GM23338 (cell line): ENCODE results near the gene SERGEF. TPM values are rescaled to one million over a fixed set of nuclear protein-coding genes. Genes with fewer than 3 reads are reported as not detected.

ENCODE experiments used
- ATAC-seq: fragments of 200-7000 bp; cut with Tn5 transposase; 3 replicates; pipeline ENCODE4 v1.9.1; 2020
- DNase-seq: peaks from one replicate; pipeline ENCODE4 v3.0.0-alpha.2; 2015; ENCODE audit warnings: low spot score
- H2AFZ ChIP-seq: fragments of 200-600 bp; sonication (generic); 2 replicates; pipeline ENCODE4 v1.8.0; 2016; ENCODE audit warnings: antibody characterized with exemption, mild to moderate bottlenecking, moderate library complexity
- H3F3A ChIP-seq: fragments of 200-600 bp; sonication (generic); replicated peaks from 2 replicates; pipeline ENCODE4 v1.8.0; 2017; ENCODE audit warnings: antibody characterized with exemption, mixed run types, low read depth
- H3K27ac ChIP-seq: fragments of 200-600 bp; sonication (generic); 2 replicates; pipeline ENCODE4 v1.6.1; 2016; ENCODE audit warnings: low read depth
- H3K27me3 ChIP-seq: fragments of 200-600 bp; sonication (generic); 2 replicates; pipeline ENCODE4 v1.8.0; 2016; ENCODE audit warnings: mild to moderate bottlenecking, mixed run types, moderate library complexity; ENCODE audit not compliant: insufficient read depth
- H3K36me3 ChIP-seq: fragments of 200-600 bp; sonication (generic); 2 replicates; pipeline ENCODE4 v1.8.0; 2016; ENCODE audit warnings: mild to moderate bottlenecking; ENCODE audit not compliant: insufficient read depth
- H3K4me1 ChIP-seq: fragments of 200-600 bp; sonication (generic); 2 replicates; pipeline ENCODE4 v1.8.0; 2016; ENCODE audit warnings: mild to moderate bottlenecking, moderate library complexity; ENCODE audit not compliant: insufficient read depth
- H3K4me2 ChIP-seq: fragments of 200-600 bp; sonication (generic); 2 replicates; pipeline ENCODE4 v1.7.1; 2017; ENCODE audit warnings: mixed run types
- H3K4me3 ChIP-seq: fragments of 200-600 bp; sonication (generic); 2 replicates; pipeline ENCODE4 v1.6.1; 2016; ENCODE audit warnings: mixed run types
- H3K79me2 ChIP-seq: fragments of 200-600 bp; sonication (generic); replicated peaks from 2 replicates; pipeline ENCODE4 v1.8.0; 2017; ENCODE audit warnings: mild to moderate bottlenecking; ENCODE audit not compliant: insufficient read depth
- H3K9me2 ChIP-seq: fragments of 200-600 bp; sonication (generic); 2 replicates; pipeline ENCODE4 v1.8.0; 2017; ENCODE audit not compliant: insufficient read depth
- H4K20me1 ChIP-seq: fragments of 200-600 bp; sonication (generic); replicated peaks from 2 replicates; pipeline ENCODE4 v1.8.0; 2017; ENCODE audit warnings: mild to moderate bottlenecking; ENCODE audit not compliant: insufficient read depth
- H3K27ac Mint-ChIP-seq: 2 replicates; pipeline ENCODE4 v1.8.0; 2020; ENCODE audit warnings: inconsistent platforms, mild to moderate bottlenecking, moderate library complexity, mixed read lengths
- H3K27me3 Mint-ChIP-seq: 3 replicates; pipeline ENCODE4 v1.8.0; 2022; ENCODE audit warnings: low read depth, mild to moderate bottlenecking, moderate library complexity, mixed read lengths, inconsistent platforms; ENCODE audit not compliant: insufficient read depth, poor library complexity
- H3K36me3 Mint-ChIP-seq: 3 replicates; pipeline ENCODE4 v1.8.0; 2021; ENCODE audit warnings: low read depth, mild to moderate bottlenecking, inconsistent platforms, moderate library complexity, mixed read lengths
- H3K4me1 Mint-ChIP-seq: 3 replicates; pipeline ENCODE4 v1.8.0; 2020; ENCODE audit warnings: mild to moderate bottlenecking, inconsistent platforms, mixed read lengths
- H3K4me3 Mint-ChIP-seq: 3 replicates; pipeline ENCODE4 v1.8.0; 2021; ENCODE audit warnings: moderate library complexity, mild to moderate bottlenecking, inconsistent platforms, mixed read lengths
- H3K9me3 Mint-ChIP-seq: 3 replicates; pipeline ENCODE4 v1.8.0; 2020; ENCODE audit warnings: moderate library complexity, mild to moderate bottlenecking, inconsistent platforms, mixed read lengths
- CTCF ChIP-seq, 2 experiments: fragments of 200-600 bp in 1 of 2; sonication (generic) in 1 of 2; conservative IDR thresholded peaks; 2 replicates each; pipeline versions ENCODE4 v1.5.1 to v1.6.1; 2016 to 2017; ENCODE audit warnings: antibody characterized with exemption in 2 of 2, low read depth in 2 of 2, mild to moderate bottlenecking in 2 of 2, moderate library complexity in 1 of 2
- ETS1 ChIP-seq: IDR thresholded peaks from 2 replicates; pipeline ENCODE4 v1.6.1; 2016; ENCODE audit warnings: antibody characterized with exemption
- EZH2 ChIP-seq: fragments of 200-600 bp; sonication (generic); IDR thresholded peaks from one replicate; pipeline ENCODE4 v1.8.0; 2017; ENCODE audit warnings: antibody characterized with exemption, mild to moderate bottlenecking, low read depth; ENCODE audit not compliant: unreplicated experiment
- EZH2phosphoT487 ChIP-seq: fragments of 200-600 bp; sonication (generic); IDR thresholded peaks from one replicate; pipeline ENCODE4 v1.8.1; 2018; ENCODE audit warnings: antibody characterized with exemption; ENCODE audit not compliant: unreplicated experiment
- JUNB ChIP-seq: IDR thresholded peaks from one replicate; pipeline ENCODE4 v1.6.1; 2016; ENCODE audit warnings: antibody characterized with exemption; ENCODE audit not compliant: unreplicated experiment
- POLR2AphosphoS5 ChIP-seq: IDR thresholded peaks from 2 replicates; pipeline ENCODE4 v1.6.1; 2016; ENCODE audit warnings: antibody characterized with exemption, low read depth
- REST ChIP-seq: IDR thresholded peaks from one replicate; pipeline ENCODE4 v1.6.1; 2018; ENCODE audit warnings: antibody characterized with exemption; ENCODE audit not compliant: unreplicated experiment
- ZNF331 ChIP-seq: fragments of 250-450 bp; sonication (Bioruptor Pico); IDR thresholded peaks from 2 replicates; pipeline ENCODE4 v1.5.0; 2020; ENCODE audit warnings: low read depth, mild to moderate bottlenecking, moderate library complexity
- long read RNA-seq: library from polyadenylated mRNA; unstranded; transcript quantifications from one replicate; pipeline ENCODE4 v2.0.0, GENCODE V29; 2020; ENCODE audit not compliant: unreplicated experiment
- polyA plus RNA-seq: library from polyadenylated mRNA; unstranded; fragments of >200 nt; fragmentation: Nextera tagmentation; extraction: Ambion mirVana; gene quantifications from 2 replicates; pipeline ENCODE4 v1.2.1, GENCODE V29; 2016
- total RNA-seq: library from RNA; depleted of rRNA; stranded (reverse); fragments of >200 nt; shearing (Covaris generic); gene quantifications from 2 replicates; pipeline ENCODE4 v1.2.3, GENCODE V29; 2014; rRNA removed

SERGEF gene
- total RNA-seq (24.2 and 28.9 TPM in 2 replicates), polyA plus RNA-seq (27.9 and 33.6 TPM in 2 replicates)
- long read RNA-seq, transcript SERGEF-201 (11 exons, 1,566 nt): major isoform, 8 of 21 reads
- long read RNA-seq, partial matches to known transcripts: 0 of 21 reads
- long read RNA-seq, other reads (novel, unspliced or antisense): 9 of 21 reads

- Histone ChIP-seq H3K4me2 (peak within 1 kb of the TSS; percentile 93), H3K79me2 (peaks cover 27% of the 10 kb centered on the region), H4K20me1 (no peaks in the 10 kb centered on the region; the same call in none of the 2 replicates), H3K4me3 (peak within 1 kb of the TSS; percentile 99), H3K9me2 (no peaks in the 10 kb centered on the region), H3K36me3 (no peaks in the 10 kb centered on the region), H3K27me3 (peaks cover 19% of the 10 kb centered on the region), H3K4me1 (peaks cover 16% of the 10 kb centered on the region), H2AFZ (peak within 1 kb of the TSS; percentile 99), H3F3A (no peaks in the 10 kb centered on the region; the same call in 1 of the 2 replicates), H3K27ac (peak within 1 kb of the TSS; percentile 81; the same call in 1 of the 2 replicates)
- Mint-ChIP-seq H3K4me3 (peak within 1 kb of the TSS; percentile 84), H3K9me3 (no peaks in the 10 kb centered on the region), H3K36me3 (no peaks in the 10 kb centered on the region; the same call in 2 of the 3 replicates), H3K27me3 (peaks cover 9% of the 10 kb centered on the region), H3K4me1 (peaks cover 31% of the 10 kb centered on the region), H3K27ac (peak within 1 kb of the TSS; percentile 77)
- DNase-seq (peak; percentile 95), ATAC-seq (peak; percentile 92)
- TF ChIP-seq EZH2phosphoT487 (no peak), ETS1 (peak; percentile 24; the same call in 1 of the 2 replicates), POLR2AphosphoS5 (peak; percentile 89)
Measured at GRCh38 chr11:18012906-18013781, at the start of gene SERGEF. Gene SERGEF (minus strand): TSS chr11:18013047. CDS start chr11:18013010, 37 bp downstream.

GRCh38 chr11:18061351-18061750 lies 48.5 kb upstream of the SERGEF start:
- ATAC-seq (no peak), DNase-seq (no peak)
- no peaks in the 10 kb centered on the region; the same call in 1 of the 2 replicates for H4K20me1 ChIP-seq
- H2AFZ ChIP-seq: no peak overlapping the region
- no peaks in the 10 kb centered on the region for H3F3A ChIP-seq
- H3K4me1 ChIP-seq: no peaks in the 10 kb centered on the region
- H3K36me3 Mint-ChIP-seq: no peaks in the 10 kb centered on the region
- no peaks in the 10 kb centered on the region for H3K27me3 Mint-ChIP-seq
- H3K36me3 ChIP-seq: no peaks in the 10 kb centered on the region
- no peak overlapping the region for H3K27ac Mint-ChIP-seq
- no peak overlapping the region for H3K4me3 ChIP-seq
- H3K9me2 ChIP-seq: no peaks in the 10 kb centered on the region
- no peaks in the 10 kb centered on the region for H3K27me3 ChIP-seq
- no peak overlapping the region for H3K4me3 Mint-ChIP-seq
- H3K4me1 Mint-ChIP-seq: no peaks in the 10 kb centered on the region; the same call in 1 of the 3 replicates
- H3K4me2 ChIP-seq: no peak overlapping the region
- no peaks in the 10 kb centered on the region for H3K79me2 ChIP-seq
- H3K9me3 Mint-ChIP-seq: no peaks in the 10 kb centered on the region; the same call in 2 of the 3 replicates
- H3K27ac ChIP-seq: no peak overlapping the region
- TF ChIP-seq ETS1: no peak
- no peak for TF ChIP-seq EZH2
- TF ChIP-seq JUNB: no peak
- no peak for TF ChIP-seq ZNF331 (CRISPR knock-in tag)
- TF ChIP-seq REST: no peak
- no peak for TF ChIP-seq CTCF (conservative IDR thresholded peaks at IDR 0.05; ENCODE audit: low read depth in 2 of 2)
- TF ChIP-seq EZH2phosphoT487: no peak
- TF ChIP-seq POLR2AphosphoS5: no peak
